Kidney (tissue), 14 donors: ENCODE results near the gene DDIT4L. TPM values are rescaled to one million over a fixed set of nuclear protein-coding genes. Genes with fewer than 3 reads are reported as not detected.

ENCODE experiments used
- DNase-seq, 5 donors: peaks; one replicate each; pipeline ENCODE4 v3.0.0-alpha.2; 2013 to 2020
- FAIRE-seq: peaks from 2 replicates; lab custom pipeline; 2012; peaks lifted over from hg19 to GRCh38; lab: Jason Lieb, UNC
- H3K27ac ChIP-seq, 2 donors: one replicate each; pipeline ENCODE4 v1.7.0; 2013; ENCODE audit warnings: low read depth in 2 of 2, low read length in 2 of 2, inconsistent platforms in 1 of 2
- H3K27me3 ChIP-seq: one replicate; pipeline ENCODE4 v1.7.1; 2013; ENCODE audit warnings: low read length, inconsistent platforms; ENCODE audit not compliant: control insufficient read depth, insufficient read depth
- H3K36me3 ChIP-seq, 3 donors: one replicate each; pipeline versions ENCODE4 v1.7.0 to v1.7.1; 2013; ENCODE audit warnings: low read length in 3 of 3, control low read depth in 1 of 3, inconsistent platforms in 1 of 3; ENCODE audit not compliant: insufficient read depth in 3 of 3, control insufficient read depth in 2 of 3
- H3K4me1 ChIP-seq, 3 donors: one replicate each; pipeline versions ENCODE4 v1.7.0 to v1.7.1; 2013; ENCODE audit warnings: low read length in 3 of 3, inconsistent platforms in 1 of 3, low read depth in 1 of 3; ENCODE audit not compliant: control insufficient read depth in 2 of 3, insufficient read depth in 2 of 3
- H3K4me3 ChIP-seq, 3 donors: one replicate each; pipeline versions ENCODE4 v1.7.0 to v1.8.1; 2013; ENCODE audit warnings: low read length in 3 of 3, control low read depth in 1 of 3, inconsistent platforms in 1 of 3
- H3K9ac ChIP-seq, 3 donors: one replicate each; pipeline versions ENCODE4 v1.7.0 to v1.7.1; 2013; ENCODE audit warnings: low read length in 3 of 3, control low read depth in 1 of 3, inconsistent platforms in 1 of 3
- H3K9me3 ChIP-seq, 3 donors: one replicate each; pipeline versions ENCODE4 v1.7.0 to v1.7.1; 2013; ENCODE audit warnings: low read length in 3 of 3, control low read depth in 1 of 3, inconsistent platforms in 1 of 3; ENCODE audit not compliant: control insufficient read depth in 2 of 3, insufficient read depth in 1 of 3
- CTCF ChIP-seq: IDR thresholded peaks from 3 replicates; pipeline ENCODE4 v1.5.1; 2012; ENCODE audit warnings: mild to moderate bottlenecking, moderate library complexity, borderline replicate concordance; ENCODE audit not compliant: insufficient read depth; ENCODE audit errors: extremely low read depth
- intact Hi-C: fragments of 100-400 bp; cut with DNase I; formaldehyde crosslinking; loops from one replicate; pipeline ENCODE4 v1.11.1; 2022
- polyA plus RNA-seq: library from polyadenylated mRNA; stranded (reverse); fragments of 350-450 nt; fragmentation: Illumina TruSeq; extraction: RNeasy Lipid Tissue Mini Kit (QIAGEN cat#74804); gene quantifications from one replicate; pipeline ENCODE4 v1.2.3, GENCODE V29; 2014; ENCODE audit warnings: low read depth, low replicate concordance; ENCODE audit not compliant: insufficient read depth
- total RNA-seq: library from RNA; stranded (reverse); fragmentation: NEBNext Ultra II Directional; extraction: Animal tissue kit (Norgen Biotek cat#: 25700); gene quantifications from one replicate; pipeline ENCODE4 v1.2.1, GENCODE V29; 2021
- donor health status: control.
- donor health status: control.
- donor health status: control.
- donor health status: control.
- donor health status: control.
- donor health status: DM: yes; HTN: yes; CAD: no.
- donor health status: Normal renal cell carcinoma (clear cell type).

Gene DDIT4L
- total and polyA plus RNA-seq, 2 donors from 2014 or later: 6.1 to 15.2 TPM

- Histone ChIP-seq H3K27ac (no peak overlapping the region), H3K9ac (no peak overlapping the region), H3K36me3 (no peaks in the 10 kb centered on the region), H3K27me3 (no peaks in the 10 kb centered on the region), H3K4me1 (no peaks in the 10 kb centered on the region), H3K4me3 (no peak overlapping the region), H3K9me3 (no peaks in the 10 kb centered on the region)
- intact Hi-C loops: no loop called here
- TF ChIP-seq CTCF: no peak
- FAIRE-seq (no peak), DNase-seq (no peak)
Measured at GRCh38 chr4:100169491-100170485, 20.5 kb downstream of the DDIT4L start.

DNA sequence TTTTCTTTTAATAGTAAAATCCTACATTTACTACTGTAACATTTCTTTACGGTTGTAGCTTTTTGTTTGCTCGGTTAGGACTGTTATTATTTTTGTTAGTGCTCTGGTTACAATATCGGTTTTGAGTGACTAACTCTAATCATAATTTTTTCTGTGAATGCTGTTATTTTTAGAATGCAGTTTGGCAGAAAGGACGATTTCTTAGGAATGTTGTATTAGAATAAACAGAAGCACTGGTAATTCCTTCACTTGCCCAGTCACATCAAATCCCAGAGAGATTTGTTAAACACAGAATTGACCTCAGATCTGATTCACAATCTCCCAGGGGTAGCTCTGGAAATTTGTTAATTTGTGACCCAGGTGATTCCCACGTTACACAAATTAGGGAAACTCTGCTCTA is 21.7 kb downstream of the DDIT4L start:
- Histone ChIP-seq H3K9ac (no peak overlapping the region), H3K27me3 (no peaks in the 10 kb centered on the region), H3K36me3 (no peaks in the 10 kb centered on the region), H3K9me3 (no peaks in the 10 kb centered on the region), H3K4me3 (no peak overlapping the region), H3K4me1 (no peaks in the 10 kb centered on the region), H3K27ac (no peak overlapping the region)
- intact Hi-C loops: no loop called here
- TF ChIP-seq CTCF: no peak
- FAIRE-seq: no peak
- DNase-seq: no peak

DNA sequence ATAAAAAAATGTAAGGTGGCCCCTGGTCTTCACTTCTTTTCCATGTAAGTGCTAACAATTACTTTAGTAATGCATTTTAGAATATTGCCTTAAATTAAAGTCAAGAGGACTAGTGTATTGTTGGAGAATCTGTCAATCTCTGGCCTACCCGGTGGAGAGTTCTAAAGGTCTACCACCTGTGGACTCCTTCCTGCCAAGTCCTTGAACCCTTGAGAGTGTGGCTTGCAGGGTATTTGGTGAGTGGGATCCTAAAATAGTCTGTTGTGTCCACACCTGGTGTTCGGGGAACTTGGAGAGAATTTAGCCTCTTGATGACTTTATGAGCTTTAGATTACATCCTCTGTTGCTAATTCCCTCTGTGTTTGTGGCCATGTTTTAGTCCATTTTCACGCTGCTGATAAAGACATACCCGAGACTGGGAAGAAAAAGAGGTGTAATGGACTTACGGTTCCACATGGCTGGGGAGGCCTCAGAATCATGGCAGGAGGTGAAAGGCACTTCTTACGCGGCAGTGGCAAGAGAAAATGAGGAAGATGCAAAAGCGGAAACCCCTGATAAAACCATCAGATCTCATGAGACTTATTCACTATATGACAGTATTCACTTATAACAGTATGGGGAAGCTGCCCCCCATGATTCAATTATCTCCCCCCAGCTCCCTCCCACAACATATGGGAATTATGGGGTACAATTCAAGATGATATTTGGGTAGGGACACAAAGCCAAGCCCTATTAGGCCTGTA is 23.8 kb downstream of the DDIT4L start:
- intact Hi-C loops: no loop called here
- Histone ChIP-seq H3K36me3 (no peaks in the 10 kb centered on the region), H3K27me3 (no peaks in the 10 kb centered on the region), H3K4me1 (no peaks in the 10 kb centered on the region), H3K9ac (no peak overlapping the region), H3K9me3 (peaks cover 0 to 10% (median 4%) of the 10 kb centered on the region in 3 donors), H3K27ac (no peak overlapping the region), H3K4me3 (no peak overlapping the region)
- DNase-seq (no peak), FAIRE-seq (no peak)
- no peak for TF ChIP-seq CTCF
